ENCODE measurements around the gene DOK5. TPM values are rescaled to one million over a fixed set of nuclear protein-coding genes. Genes with fewer than 3 reads are reported as not detected.

Gene DOK5
- total RNA-seq, 4 donors from 2014 or later = 0.55 to 48.6 (median 1.3) TPM; not detected in 1

DNA sequence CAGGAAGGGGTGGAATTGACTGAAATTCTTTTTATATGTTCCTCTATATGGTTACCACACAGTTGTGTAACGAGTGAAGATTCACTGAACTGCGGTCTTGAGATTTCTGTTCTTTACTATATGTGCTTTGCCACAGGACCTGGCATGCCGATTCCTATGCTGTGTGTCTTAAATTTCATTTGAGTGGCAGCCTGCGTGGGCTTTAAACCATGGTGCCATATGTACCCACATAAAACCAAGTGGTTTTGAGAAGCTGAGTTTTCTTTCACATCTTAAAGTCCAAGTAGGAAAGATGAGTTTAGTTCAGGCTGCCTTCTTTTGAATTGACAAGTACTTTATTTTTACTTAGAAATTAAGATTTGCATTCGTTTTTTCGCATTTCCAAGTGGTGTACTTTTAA, 101.1 kb downstream of the DOK5 start:
- WGBS, 2 donors (ENCODE audit: low coverage in 1 of 2) = 77 to 85% methylated on average over 6 of the region's 6 CpGs
- in situ Hi-C loops (cut with MboI; ENCODE audit: low pct_ligation_motif_present in 1 of 4, low pct_unique_long_range_greater_than_20kb in 1 of 4, low sequenced_read_pairs in 3 of 4) = no loop called here

DNA sequence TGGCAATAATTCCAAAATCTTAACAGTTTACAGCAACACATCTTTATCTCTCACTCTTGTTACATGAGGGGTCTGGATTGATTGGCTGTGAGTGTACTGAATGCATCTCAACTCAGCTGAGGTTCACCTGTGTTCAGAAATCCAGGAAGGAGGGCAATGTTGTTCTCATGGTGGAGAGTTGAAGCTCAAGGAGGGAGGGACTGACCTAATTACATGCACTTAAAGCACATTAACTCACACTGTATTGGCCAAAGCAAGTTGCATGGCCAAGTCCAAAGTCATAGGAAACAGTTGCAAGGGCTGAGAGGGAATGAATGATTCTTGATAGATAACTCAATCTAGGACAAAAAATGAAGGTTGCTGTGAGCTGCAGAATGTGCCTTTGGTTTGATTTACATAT, 102.2 kb downstream of the DOK5 start:
- DNase-seq = no peak
- intact Hi-C loops (cut with DNase I; ENCODE audit: low total_unique reads) = no loop called here
- no peaks in the 10 kb centered on the region for H3K36me3 ChIP-seq
- no peaks in the 10 kb centered on the region for H3K4me1 ChIP-seq
- TF ChIP-seq POLR2A (IDR thresholded peaks at IDR 0.05) (no peak), EP300 (IDR thresholded peaks at IDR 0.05; ENCODE audit: low read depth) (no peak), POLR2AphosphoS5 (IDR thresholded peaks at IDR 0.05) (no peak)
- TF ChIP-seq, protein P1, sequence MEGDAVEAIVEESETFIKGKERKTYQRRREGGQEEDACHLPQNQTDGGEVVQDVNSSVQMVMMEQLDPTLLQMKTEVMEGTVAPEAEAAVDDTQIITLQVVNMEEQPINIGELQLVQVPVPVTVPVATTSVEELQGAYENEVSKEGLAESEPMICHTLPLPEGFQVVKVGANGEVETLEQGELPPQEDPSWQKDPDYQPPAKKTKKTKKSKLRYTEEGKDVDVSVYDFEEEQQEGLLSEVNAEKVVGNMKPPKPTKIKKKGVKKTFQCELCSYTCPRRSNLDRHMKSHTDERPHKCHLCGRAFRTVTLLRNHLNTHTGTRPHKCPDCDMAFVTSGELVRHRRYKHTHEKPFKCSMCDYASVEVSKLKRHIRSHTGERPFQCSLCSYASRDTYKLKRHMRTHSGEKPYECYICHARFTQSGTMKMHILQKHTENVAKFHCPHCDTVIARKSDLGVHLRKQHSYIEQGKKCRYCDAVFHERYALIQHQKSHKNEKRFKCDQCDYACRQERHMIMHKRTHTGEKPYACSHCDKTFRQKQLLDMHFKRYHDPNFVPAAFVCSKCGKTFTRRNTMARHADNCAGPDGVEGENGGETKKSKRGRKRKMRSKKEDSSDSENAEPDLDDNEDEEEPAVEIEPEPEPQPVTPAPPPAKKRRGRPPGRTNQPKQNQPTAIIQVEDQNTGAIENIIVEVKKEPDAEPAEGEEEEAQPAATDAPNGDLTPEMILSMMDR (IDR thresholded peaks at IDR 0.05) = no peak
- H3K9me3 ChIP-seq = no peaks in the 10 kb centered on the region
- no peak overlapping the region for H3K27ac ChIP-seq
- no peak overlapping the region for H3K4me3 ChIP-seq
- in situ Hi-C loops (cut with MboI; ENCODE audit: low pct_ligation_motif_present in 1 of 4, low pct_unique_long_range_greater_than_20kb in 1 of 4, low sequenced_read_pairs in 3 of 4) = no loop called here
- no peaks in the 10 kb centered on the region for H3K27me3 ChIP-seq

More for the DNA sequence above, 101.1 kb downstream of the DOK5 start:
- Histone ChIP-seq H3K4me1 (no peaks in the 10 kb centered on the region), H3K4me3 (no peak overlapping the region), H3K27ac (no peak overlapping the region), H3K27me3 (no peaks in the 10 kb centered on the region), H3K9me3 (no peaks in the 10 kb centered on the region), H3K36me3 (no peaks in the 10 kb centered on the region)
- TF ChIP-seq POLR2AphosphoS5 (IDR thresholded peaks at IDR 0.05) (no peak), EP300 (IDR thresholded peaks at IDR 0.05; ENCODE audit: low read depth) (no peak), POLR2A (IDR thresholded peaks at IDR 0.05) (no peak)
- TF ChIP-seq, protein P1 (IDR thresholded peaks at IDR 0.05) = no peak
- DNase-seq = no peak
- intact Hi-C loops (cut with DNase I; ENCODE audit: low total_unique reads) = no loop called here

DNA sequence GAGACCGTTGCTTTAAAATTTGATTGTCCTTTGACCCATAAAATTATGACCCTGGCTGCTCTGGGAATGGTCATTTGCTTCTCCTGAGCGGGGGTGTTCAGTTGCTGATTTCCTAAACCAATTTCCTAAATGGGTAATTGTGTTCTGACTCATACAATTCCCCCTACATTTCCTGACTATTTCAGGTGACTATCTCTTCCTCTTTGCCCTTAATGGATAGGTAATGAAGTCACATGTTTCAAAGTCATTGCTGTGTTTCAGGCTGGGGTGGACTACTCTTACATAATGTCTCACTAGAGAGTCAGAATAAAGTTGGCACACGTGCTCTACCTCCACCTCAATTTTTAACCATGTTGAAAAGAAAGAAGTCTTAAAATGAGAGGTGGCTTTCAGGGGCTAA, 109.8 kb downstream of the DOK5 start:
- WGBS, 2 donors (ENCODE audit: low coverage in 1 of 2) = 51 to 55% methylated on average over 3 of the region's 3 CpGs
- H3K27ac ChIP-seq = no peak overlapping the region

DNA sequence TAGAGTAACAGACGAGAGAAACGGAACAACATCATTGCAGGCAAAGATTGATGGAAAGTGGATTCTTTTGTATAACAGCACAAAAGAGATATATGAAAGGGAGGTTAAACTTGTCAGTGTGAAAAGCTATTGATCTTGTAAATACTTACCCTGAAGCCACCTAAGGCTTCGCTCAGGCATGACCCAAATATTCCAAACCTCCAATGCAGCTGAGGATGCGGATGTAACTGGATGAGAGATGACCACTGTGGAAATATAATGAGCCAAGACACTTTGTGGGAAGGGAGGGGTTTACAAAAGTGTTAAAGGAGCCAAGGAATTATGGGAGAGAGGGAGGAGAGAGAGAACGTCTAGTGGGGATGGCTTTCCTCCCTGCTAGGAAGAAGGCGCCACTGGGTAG, 112.0 kb downstream of the DOK5 start:
- WGBS, 2 donors (ENCODE audit: low coverage in 1 of 2) = 80 to 87% methylated on average over 6 of the region's 6 CpGs
- intact Hi-C loops (cut with DNase I; ENCODE audit: low total_unique reads) = no loop called here

More for the DNA sequence above, 109.8 kb downstream of the DOK5 start:
- TF ChIP-seq POLR2A (IDR thresholded peaks at IDR 0.05) (no peak), POLR2AphosphoS5 (IDR thresholded peaks at IDR 0.05) (no peak), EP300 (IDR thresholded peaks at IDR 0.05; ENCODE audit: low read depth) (no peak)
- TF ChIP-seq, protein P1 (IDR thresholded peaks at IDR 0.05) = no peak
- Histone ChIP-seq H3K36me3 (no peaks in the 10 kb centered on the region), H3K27me3 (no peaks in the 10 kb centered on the region), H3K9me3 (peaks cover 0 to 3% of the 10 kb centered on the region in 2 donors), H3K4me3 (no peak overlapping the region), H3K4me1 (no peaks in the 10 kb centered on the region)
- in situ Hi-C loops (cut with MboI; ENCODE audit: low pct_ligation_motif_present in 1 of 4, low pct_unique_long_range_greater_than_20kb in 1 of 4, low sequenced_read_pairs in 3 of 4) (no loop called here), intact Hi-C loops (cut with DNase I; ENCODE audit: low total_unique reads) (no loop called here)
- DNase-seq = no peak

More for the DNA sequence above, 112.0 kb downstream of the DOK5 start:
- no peak for DNase-seq
- in situ Hi-C loops (cut with MboI; ENCODE audit: low pct_ligation_motif_present in 1 of 4, low pct_unique_long_range_greater_than_20kb in 1 of 4, low sequenced_read_pairs in 3 of 4) = no loop called here
- Histone ChIP-seq H3K4me3 (no peak overlapping the region), H3K4me1 (no peaks in the 10 kb centered on the region), H3K9me3 (peaks cover 0 to 3% of the 10 kb centered on the region in 2 donors), H3K27ac (no peak overlapping the region), H3K27me3 (no peaks in the 10 kb centered on the region), H3K36me3 (no peaks in the 10 kb centered on the region)
- TF ChIP-seq, protein P1 (IDR thresholded peaks at IDR 0.05) = no peak
- TF ChIP-seq EP300 (IDR thresholded peaks at IDR 0.05; ENCODE audit: low read depth) = no peak
- TF ChIP-seq POLR2A (IDR thresholded peaks at IDR 0.05) = no peak
- TF ChIP-seq POLR2AphosphoS5 (IDR thresholded peaks at IDR 0.05) = no peak
